ENCODE data around the gene TRIM17.

GRCh38 chr1:228415221-228415620, 1.4 kb downstream of the TRIM17 start:
- TF ChIP-seq, protein P1, sequence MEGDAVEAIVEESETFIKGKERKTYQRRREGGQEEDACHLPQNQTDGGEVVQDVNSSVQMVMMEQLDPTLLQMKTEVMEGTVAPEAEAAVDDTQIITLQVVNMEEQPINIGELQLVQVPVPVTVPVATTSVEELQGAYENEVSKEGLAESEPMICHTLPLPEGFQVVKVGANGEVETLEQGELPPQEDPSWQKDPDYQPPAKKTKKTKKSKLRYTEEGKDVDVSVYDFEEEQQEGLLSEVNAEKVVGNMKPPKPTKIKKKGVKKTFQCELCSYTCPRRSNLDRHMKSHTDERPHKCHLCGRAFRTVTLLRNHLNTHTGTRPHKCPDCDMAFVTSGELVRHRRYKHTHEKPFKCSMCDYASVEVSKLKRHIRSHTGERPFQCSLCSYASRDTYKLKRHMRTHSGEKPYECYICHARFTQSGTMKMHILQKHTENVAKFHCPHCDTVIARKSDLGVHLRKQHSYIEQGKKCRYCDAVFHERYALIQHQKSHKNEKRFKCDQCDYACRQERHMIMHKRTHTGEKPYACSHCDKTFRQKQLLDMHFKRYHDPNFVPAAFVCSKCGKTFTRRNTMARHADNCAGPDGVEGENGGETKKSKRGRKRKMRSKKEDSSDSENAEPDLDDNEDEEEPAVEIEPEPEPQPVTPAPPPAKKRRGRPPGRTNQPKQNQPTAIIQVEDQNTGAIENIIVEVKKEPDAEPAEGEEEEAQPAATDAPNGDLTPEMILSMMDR (conservative IDR thresholded peaks at IDR 0.05; ENCODE audit: low read depth in 2 of 2): no peak
- TF ChIP-seq EZH2phosphoT487 (IDR thresholded peaks at IDR 0.05; ENCODE audit: unreplicated experiment): no peak
- no peak for TF ChIP-seq ZNF331 (CRISPR knock-in tag; IDR thresholded peaks at IDR 0.05; ENCODE audit: low read depth)
- TF ChIP-seq, protein P2, sequence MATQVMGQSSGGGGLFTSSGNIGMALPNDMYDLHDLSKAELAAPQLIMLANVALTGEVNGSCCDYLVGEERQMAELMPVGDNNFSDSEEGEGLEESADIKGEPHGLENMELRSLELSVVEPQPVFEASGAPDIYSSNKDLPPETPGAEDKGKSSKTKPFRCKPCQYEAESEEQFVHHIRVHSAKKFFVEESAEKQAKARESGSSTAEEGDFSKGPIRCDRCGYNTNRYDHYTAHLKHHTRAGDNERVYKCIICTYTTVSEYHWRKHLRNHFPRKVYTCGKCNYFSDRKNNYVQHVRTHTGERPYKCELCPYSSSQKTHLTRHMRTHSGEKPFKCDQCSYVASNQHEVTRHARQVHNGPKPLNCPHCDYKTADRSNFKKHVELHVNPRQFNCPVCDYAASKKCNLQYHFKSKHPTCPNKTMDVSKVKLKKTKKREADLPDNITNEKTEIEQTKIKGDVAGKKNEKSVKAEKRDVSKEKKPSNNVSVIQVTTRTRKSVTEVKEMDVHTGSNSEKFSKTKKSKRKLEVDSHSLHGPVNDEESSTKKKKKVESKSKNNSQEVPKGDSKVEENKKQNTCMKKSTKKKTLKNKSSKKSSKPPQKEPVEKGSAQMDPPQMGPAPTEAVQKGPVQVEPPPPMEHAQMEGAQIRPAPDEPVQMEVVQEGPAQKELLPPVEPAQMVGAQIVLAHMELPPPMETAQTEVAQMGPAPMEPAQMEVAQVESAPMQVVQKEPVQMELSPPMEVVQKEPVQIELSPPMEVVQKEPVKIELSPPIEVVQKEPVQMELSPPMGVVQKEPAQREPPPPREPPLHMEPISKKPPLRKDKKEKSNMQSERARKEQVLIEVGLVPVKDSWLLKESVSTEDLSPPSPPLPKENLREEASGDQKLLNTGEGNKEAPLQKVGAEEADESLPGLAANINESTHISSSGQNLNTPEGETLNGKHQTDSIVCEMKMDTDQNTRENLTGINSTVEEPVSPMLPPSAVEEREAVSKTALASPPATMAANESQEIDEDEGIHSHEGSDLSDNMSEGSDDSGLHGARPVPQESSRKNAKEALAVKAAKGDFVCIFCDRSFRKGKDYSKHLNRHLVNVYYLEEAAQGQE (IDR thresholded peaks at IDR 0.05; ENCODE audit: unreplicated experiment): no peak
- TF ChIP-seq EZH2 (IDR thresholded peaks at IDR 0.05; ENCODE audit: low read depth, unreplicated experiment): no peak
- TF ChIP-seq JUNB (IDR thresholded peaks at IDR 0.05; ENCODE audit: unreplicated experiment): no peak
- no peak for TF ChIP-seq CREB1 (CRISPR knock-in tag; IDR thresholded peaks at IDR 0.05; ENCODE audit: low read depth)
- TF ChIP-seq POLR2AphosphoS5 (IDR thresholded peaks at IDR 0.05; ENCODE audit: low read depth): no peak
- TF ChIP-seq STAT1 (IDR thresholded peaks at IDR 0.05; ENCODE audit: unreplicated experiment): no peak
- TF ChIP-seq ETS1 (IDR thresholded peaks at IDR 0.05): no peak
- TF ChIP-seq NANOG (IDR thresholded peaks at IDR 0.05; ENCODE audit: borderline replicate concordance): no peak
- TF ChIP-seq, protein P3, sequence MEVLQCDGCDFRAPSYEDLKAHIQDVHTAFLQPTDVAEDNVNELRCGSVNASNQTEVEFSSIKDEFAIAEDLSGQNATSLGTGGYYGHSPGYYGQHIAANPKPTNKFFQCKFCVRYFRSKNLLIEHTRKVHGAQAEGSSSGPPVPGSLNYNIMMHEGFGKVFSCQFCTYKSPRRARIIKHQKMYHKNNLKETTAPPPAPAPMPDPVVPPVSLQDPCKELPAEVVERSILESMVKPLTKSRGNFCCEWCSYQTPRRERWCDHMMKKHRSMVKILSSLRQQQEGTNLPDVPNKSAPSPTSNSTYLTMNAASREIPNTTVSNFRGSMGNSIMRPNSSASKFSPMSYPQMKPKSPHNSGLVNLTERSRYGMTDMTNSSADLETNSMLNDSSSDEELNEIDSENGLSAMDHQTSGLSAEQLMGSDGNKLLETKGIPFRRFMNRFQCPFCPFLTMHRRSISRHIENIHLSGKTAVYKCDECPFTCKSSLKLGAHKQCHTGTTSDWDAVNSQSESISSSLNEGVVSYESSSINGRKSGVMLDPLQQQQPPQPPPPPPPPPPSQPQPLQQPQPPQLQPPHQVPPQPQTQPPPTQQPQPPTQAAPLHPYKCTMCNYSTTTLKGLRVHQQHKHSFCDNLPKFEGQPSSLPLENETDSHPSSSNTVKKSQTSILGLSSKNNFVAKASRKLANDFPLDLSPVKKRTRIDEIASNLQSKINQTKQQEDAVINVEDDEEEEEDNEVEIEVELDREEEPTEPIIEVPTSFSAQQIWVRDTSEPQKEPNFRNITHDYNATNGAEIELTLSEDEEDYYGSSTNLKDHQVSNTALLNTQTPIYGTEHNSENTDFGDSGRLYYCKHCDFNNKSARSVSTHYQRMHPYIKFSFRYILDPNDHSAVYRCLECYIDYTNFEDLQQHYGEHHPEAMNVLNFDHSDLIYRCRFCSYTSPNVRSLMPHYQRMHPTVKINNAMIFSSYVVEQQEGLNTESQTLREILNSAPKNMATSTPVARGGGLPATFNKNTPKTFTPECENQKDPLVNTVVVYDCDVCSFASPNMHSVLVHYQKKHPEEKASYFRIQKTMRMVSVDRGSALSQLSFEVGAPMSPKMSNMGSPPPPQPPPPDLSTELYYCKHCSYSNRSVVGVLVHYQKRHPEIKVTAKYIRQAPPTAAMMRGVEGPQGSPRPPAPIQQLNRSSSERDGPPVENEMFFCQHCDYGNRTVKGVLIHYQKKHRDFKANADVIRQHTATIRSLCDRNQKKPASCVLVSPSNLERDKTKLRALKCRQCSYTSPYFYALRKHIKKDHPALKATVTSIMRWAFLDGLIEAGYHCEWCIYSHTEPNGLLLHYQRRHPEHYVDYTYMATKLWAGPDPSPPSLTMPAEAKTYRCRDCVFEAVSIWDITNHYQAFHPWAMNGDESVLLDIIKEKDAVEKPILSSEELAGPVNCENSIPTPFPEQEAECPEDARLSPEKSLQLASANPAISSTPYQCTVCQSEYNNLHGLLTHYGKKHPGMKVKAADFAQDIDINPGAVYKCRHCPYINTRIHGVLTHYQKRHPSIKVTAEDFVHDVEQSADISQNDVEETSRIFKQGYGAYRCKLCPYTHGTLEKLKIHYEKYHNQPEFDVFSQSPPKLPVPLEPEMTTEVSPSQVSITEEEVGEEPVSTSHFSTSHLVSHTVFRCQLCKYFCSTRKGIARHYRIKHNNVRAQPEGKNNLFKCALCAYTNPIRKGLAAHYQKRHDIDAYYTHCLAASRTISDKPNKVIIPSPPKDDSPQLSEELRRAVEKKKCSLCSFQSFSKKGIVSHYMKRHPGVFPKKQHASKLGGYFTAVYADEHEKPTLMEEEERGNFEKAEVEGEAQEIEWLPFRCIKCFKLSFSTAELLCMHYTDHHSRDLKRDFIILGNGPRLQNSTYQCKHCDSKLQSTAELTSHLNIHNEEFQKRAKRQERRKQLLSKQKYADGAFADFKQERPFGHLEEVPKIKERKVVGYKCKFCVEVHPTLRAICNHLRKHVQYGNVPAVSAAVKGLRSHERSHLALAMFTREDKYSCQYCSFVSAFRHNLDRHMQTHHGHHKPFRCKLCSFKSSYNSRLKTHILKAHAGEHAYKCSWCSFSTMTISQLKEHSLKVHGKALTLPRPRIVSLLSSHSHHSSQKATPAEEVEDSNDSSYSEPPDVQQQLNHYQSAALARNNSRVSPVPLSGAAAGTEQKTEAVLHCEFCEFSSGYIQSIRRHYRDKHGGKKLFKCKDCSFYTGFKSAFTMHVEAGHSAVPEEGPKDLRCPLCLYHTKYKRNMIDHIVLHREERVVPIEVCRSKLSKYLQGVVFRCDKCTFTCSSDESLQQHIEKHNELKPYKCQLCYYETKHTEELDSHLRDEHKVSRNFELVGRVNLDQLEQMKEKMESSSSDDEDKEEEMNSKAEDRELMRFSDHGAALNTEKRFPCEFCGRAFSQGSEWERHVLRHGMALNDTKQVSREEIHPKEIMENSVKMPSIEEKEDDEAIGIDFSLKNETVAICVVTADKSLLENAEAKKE (CRISPR knock-in tag; IDR thresholded peaks at IDR 0.05): no peak
- no peak for TF ChIP-seq ZNF114 (CRISPR knock-in tag; IDR thresholded peaks at IDR 0.05)
